GM23338 (cell line): ENCODE data around the gene CTDSP1. TPM values are rescaled to one million over a fixed set of nuclear protein-coding genes. Genes with fewer than 3 reads are reported as not detected.

ENCODE experiments used
- ATAC-seq: fragments of 200-7000 bp; cut with Tn5 transposase; 3 replicates; pipeline ENCODE4 v1.9.1; 2020
- DNase-seq: peaks from one replicate; pipeline ENCODE4 v3.0.0-alpha.2; 2015; ENCODE audit warnings: low spot score
- H2AFZ ChIP-seq: fragments of 200-600 bp; sonication (generic); 2 replicates; pipeline ENCODE4 v1.8.0; 2016; ENCODE audit warnings: antibody characterized with exemption, mild to moderate bottlenecking, moderate library complexity
- H3F3A ChIP-seq: fragments of 200-600 bp; sonication (generic); replicated peaks from 2 replicates; pipeline ENCODE4 v1.8.0; 2017; ENCODE audit warnings: antibody characterized with exemption, mixed run types, low read depth
- H3K27ac ChIP-seq: fragments of 200-600 bp; sonication (generic); 2 replicates; pipeline ENCODE4 v1.6.1; 2016; ENCODE audit warnings: low read depth
- H3K27me3 ChIP-seq: fragments of 200-600 bp; sonication (generic); 2 replicates; pipeline ENCODE4 v1.8.0; 2016; ENCODE audit warnings: mild to moderate bottlenecking, mixed run types, moderate library complexity; ENCODE audit not compliant: insufficient read depth
- H3K36me3 ChIP-seq: fragments of 200-600 bp; sonication (generic); 2 replicates; pipeline ENCODE4 v1.8.0; 2016; ENCODE audit warnings: mild to moderate bottlenecking; ENCODE audit not compliant: insufficient read depth
- H3K4me1 ChIP-seq: fragments of 200-600 bp; sonication (generic); 2 replicates; pipeline ENCODE4 v1.8.0; 2016; ENCODE audit warnings: mild to moderate bottlenecking, moderate library complexity; ENCODE audit not compliant: insufficient read depth
- H3K4me2 ChIP-seq: fragments of 200-600 bp; sonication (generic); 2 replicates; pipeline ENCODE4 v1.7.1; 2017; ENCODE audit warnings: mixed run types
- H3K4me3 ChIP-seq: fragments of 200-600 bp; sonication (generic); 2 replicates; pipeline ENCODE4 v1.6.1; 2016; ENCODE audit warnings: mixed run types
- H3K79me2 ChIP-seq: fragments of 200-600 bp; sonication (generic); replicated peaks from 2 replicates; pipeline ENCODE4 v1.8.0; 2017; ENCODE audit warnings: mild to moderate bottlenecking; ENCODE audit not compliant: insufficient read depth
- H3K9me2 ChIP-seq: fragments of 200-600 bp; sonication (generic); 2 replicates; pipeline ENCODE4 v1.8.0; 2017; ENCODE audit not compliant: insufficient read depth
- H4K20me1 ChIP-seq: fragments of 200-600 bp; sonication (generic); replicated peaks from 2 replicates; pipeline ENCODE4 v1.8.0; 2017; ENCODE audit warnings: mild to moderate bottlenecking; ENCODE audit not compliant: insufficient read depth
- H3K27ac Mint-ChIP-seq: 2 replicates; pipeline ENCODE4 v1.8.0; 2020; ENCODE audit warnings: inconsistent platforms, mild to moderate bottlenecking, moderate library complexity, mixed read lengths
- H3K27me3 Mint-ChIP-seq: 3 replicates; pipeline ENCODE4 v1.8.0; 2022; ENCODE audit warnings: low read depth, mild to moderate bottlenecking, moderate library complexity, mixed read lengths, inconsistent platforms; ENCODE audit not compliant: insufficient read depth, poor library complexity
- H3K36me3 Mint-ChIP-seq: 3 replicates; pipeline ENCODE4 v1.8.0; 2021; ENCODE audit warnings: low read depth, mild to moderate bottlenecking, inconsistent platforms, moderate library complexity, mixed read lengths
- H3K4me1 Mint-ChIP-seq: 3 replicates; pipeline ENCODE4 v1.8.0; 2020; ENCODE audit warnings: mild to moderate bottlenecking, inconsistent platforms, mixed read lengths
- H3K4me3 Mint-ChIP-seq: 3 replicates; pipeline ENCODE4 v1.8.0; 2021; ENCODE audit warnings: moderate library complexity, mild to moderate bottlenecking, inconsistent platforms, mixed read lengths
- H3K9me3 Mint-ChIP-seq: 3 replicates; pipeline ENCODE4 v1.8.0; 2020; ENCODE audit warnings: moderate library complexity, mild to moderate bottlenecking, inconsistent platforms, mixed read lengths
- CTCF ChIP-seq, 2 experiments: fragments of 200-600 bp in 1 of 2; sonication (generic) in 1 of 2; conservative IDR thresholded peaks; 2 replicates each; pipeline versions ENCODE4 v1.5.1 to v1.6.1; 2016 to 2017; ENCODE audit warnings: antibody characterized with exemption in 2 of 2, low read depth in 2 of 2, mild to moderate bottlenecking in 2 of 2, moderate library complexity in 1 of 2
- EZH2phosphoT487 ChIP-seq: fragments of 200-600 bp; sonication (generic); IDR thresholded peaks from one replicate; pipeline ENCODE4 v1.8.1; 2018; ENCODE audit warnings: antibody characterized with exemption; ENCODE audit not compliant: unreplicated experiment
- NANOG ChIP-seq: IDR thresholded peaks from 2 replicates; pipeline ENCODE4 v1.6.1; 2016; ENCODE audit warnings: antibody characterized with exemption, borderline replicate concordance
- POLR2AphosphoS5 ChIP-seq: IDR thresholded peaks from 2 replicates; pipeline ENCODE4 v1.6.1; 2016; ENCODE audit warnings: antibody characterized with exemption, low read depth
- STAT1 ChIP-seq: IDR thresholded peaks from one replicate; pipeline ENCODE4 v1.6.1; 2016; ENCODE audit warnings: antibody characterized with exemption; ENCODE audit not compliant: unreplicated experiment
- ZNF114 ChIP-seq: fragments of 250-450 bp; sonication (Bioruptor Pico); IDR thresholded peaks from 2 replicates; pipeline ENCODE4 v1.5.0; 2020; ENCODE audit warnings: mild to moderate bottlenecking, moderate library complexity
- ZNF462 ChIP-seq: fragments of 250-450 bp; sonication (Bioruptor Pico); IDR thresholded peaks from 2 replicates; pipeline ENCODE4 v1.5.0; 2020; ENCODE audit warnings: mild to moderate bottlenecking, moderate library complexity
- polyA plus RNA-seq: library from polyadenylated mRNA; unstranded; fragments of >200 nt; fragmentation: Nextera tagmentation; extraction: Ambion mirVana; gene quantifications from 2 replicates; pipeline ENCODE4 v1.2.1, GENCODE V29; 2016
- total RNA-seq: library from RNA; depleted of rRNA; stranded (reverse); fragments of >200 nt; shearing (Covaris generic); gene quantifications from 2 replicates; pipeline ENCODE4 v1.2.3, GENCODE V29; 2014

The CTDSP1 gene
- total and polyA plus RNA-seq, 2 experiments from 2014 or later, result 6.7 to 21.8 TPM

- TF ChIP-seq ZNF462 (CRISPR knock-in tag) (no peak), STAT1 (no peak)
Measured at GRCh38 chr2:218391202-218391601, 8.5 kb upstream of the CTDSP1 start (continued).

- no peaks in the 10 kb centered on the region for H3K36me3 ChIP-seq
- no peaks in the 10 kb centered on the region for H4K20me1 ChIP-seq
- H3K4me2 ChIP-seq, result no peak overlapping the region
- DNase-seq (no peak), ATAC-seq (no peak)
- Mint-ChIP-seq H3K36me3 (no peaks in the 10 kb centered on the region), H3K27me3 (peaks cover 44% of the 10 kb centered on the region), H3K9me3 (no peaks in the 10 kb centered on the region), H3K27ac (no peak overlapping the region), H3K4me3 (no peak overlapping the region), H3K4me1 (peaks cover 22% of the 10 kb centered on the region; the same call in 2 of the 3 replicates)
- no peaks in the 10 kb centered on the region for H3K79me2 ChIP-seq
- no peak overlapping the region for H3K27ac ChIP-seq
- peaks cover 7% of the 10 kb centered on the region; the same call in 1 of the 2 replicates for H3F3A ChIP-seq
- peaks cover 18% of the 10 kb centered on the region for H3K27me3 ChIP-seq
- no peak overlapping the region for H2AFZ ChIP-seq
- H3K4me1 ChIP-seq, result peaks cover 17% of the 10 kb centered on the region; the same call in 1 of the 2 replicates
- H3K4me3 ChIP-seq, result no peak overlapping the region
- no peaks in the 10 kb centered on the region for H3K9me2 ChIP-seq
- TF ChIP-seq EZH2phosphoT487 (no peak), CTCF (conservative IDR thresholded peaks at IDR 0.05; ENCODE audit: low read depth in 2 of 2) (no peak), POLR2AphosphoS5 (no peak), STAT1 (no peak), ZNF462 (CRISPR knock-in tag) (no peak), NANOG (no peak), ZNF114 (CRISPR knock-in tag) (no peak)
Measured at GRCh38 chr2:218392459-218392858, 7.2 kb upstream of the CTDSP1 start.
